NCI-H128 (cell line): Measurements from ENCODE around the gene ENO3.

ENCODE experiments used
- DNase-seq: peaks from one replicate; lab custom pipeline; 2025; ENCODE audit not compliant: unreplicated experiment; lab: John Stamatoyannopoulos, UW

ENO3 gene

GRCh38 chr17:4972752-4973151 lies 21.8 kb downstream of the ENO3 start:
- DNase-seq: no peak

- DNase-seq: no peak
These were observed 22.6 kb downstream of the ENO3 start for GRCh38 chr17:4973256-4974114.

GRCh38 chr17:4974115-4974670 lies 23.3 kb downstream of the ENO3 start:
- DNase-seq: no peak

GRCh38 chr17:4978726-4979125 lies 27.8 kb downstream of the ENO3 start:
- DNase-seq: no peak

- no peak for DNase-seq
These were observed 29.8 kb downstream of the ENO3 start for GRCh38 chr17:4980644-4981216.

GRCh38 chr17:4982305-4982704 lies 31.4 kb downstream of the ENO3 start:
- no peak for DNase-seq

GRCh38 chr17:4986403-4986802 lies 35.5 kb downstream of the ENO3 start:
- no peak for DNase-seq

GRCh38 chr17:4986951-4987766 lies 36.2 kb downstream of the ENO3 start, which contains the start of gene CAMTA2:
TSS of gene CAMTA2 (minus strand) at chr17:4987675. CDS start at chr17:4986222, 1,453 bp downstream.
- DNase-seq: no peak

GRCh38 chr17:4987767-4988567 lies 37.0 kb downstream of the ENO3 start:
- DNase-seq: no peak

GRCh38 chr17:4994081-4994595 lies 43.2 kb downstream of the ENO3 start:
- no peak for DNase-seq

- peak; percentile 58 for DNase-seq
These were observed 46.5 kb downstream of the ENO3 start, which contains the start of the genes INCA1 and KIF1C for GRCh38 chr17:4997302-4998026. TSS of gene INCA1 (minus strand) at chr17:4997522. CDS start at chr17:4994437, 3,085 bp downstream. TSS of gene KIF1C (plus strand) at chr17:4997950. CDS start at chr17:5000247, 2,297 bp downstream.

GRCh38 chr17:4998027-4998731 lies 47.3 kb downstream of the ENO3 start:
- DNase-seq: no peak

- no peak for DNase-seq
These were observed 48.0 kb downstream of the ENO3 start for GRCh38 chr17:4998732-4999429.

- DNase-seq: no peak
These were observed 48.6 kb downstream of the ENO3 start for GRCh38 chr17:4999430-5000093.

- DNase-seq: no peak
These were observed 49.3 kb downstream of the ENO3 start for GRCh38 chr17:5000237-5000639.

- no peak for DNase-seq
These were observed 51.3 kb downstream of the ENO3 start for GRCh38 chr17:5002121-5002788.

GRCh38 chr17:5003214-5003867 lies 52.4 kb downstream of the ENO3 start:
- no peak for DNase-seq
